Ishikawa (cell line): ENCODE results near the gene PDE4D.

Experiments
- CEBPB ChIP-seq: IDR thresholded peaks from 2 replicates; pipeline ENCODE4 v1.6.1; 2012
- CREB1 ChIP-seq: IDR thresholded peaks from 2 replicates; pipeline ENCODE4 v1.6.1; 2012; ENCODE audit warnings: low read depth
- EGR1 ChIP-seq: IDR thresholded peaks from 2 replicates; pipeline ENCODE4 v1.6.1; 2012
- EP300 ChIP-seq: IDR thresholded peaks from 2 replicates; pipeline ENCODE4 v1.6.1; 2012; ENCODE audit warnings: borderline replicate concordance
- FOXM1 ChIP-seq: IDR thresholded peaks from 2 replicates; pipeline ENCODE4 v1.6.1; 2012; ENCODE audit warnings: low read depth, borderline replicate concordance
- MAX ChIP-seq: IDR thresholded peaks from 2 replicates; pipeline ENCODE4 v1.6.1; 2012
- NFIC ChIP-seq: IDR thresholded peaks from 2 replicates; pipeline ENCODE4 v1.6.1; 2012
- RAD21 ChIP-seq: IDR thresholded peaks from 2 replicates; pipeline ENCODE4 v1.6.1; 2012; ENCODE audit warnings: low read depth
- REST ChIP-seq: IDR thresholded peaks from 2 replicates; pipeline ENCODE4 v1.6.1; 2012; ENCODE audit warnings: low read depth, mild to moderate bottlenecking
- TAF1 ChIP-seq: IDR thresholded peaks from 2 replicates; pipeline ENCODE4 v1.6.1; 2012; ENCODE audit warnings: low read depth, mild to moderate bottlenecking
- TCF12 ChIP-seq: IDR thresholded peaks from 2 replicates; pipeline ENCODE4 v1.6.1; 2012; ENCODE audit warnings: low read depth
- TEAD4 ChIP-seq: IDR thresholded peaks from 2 replicates; pipeline ENCODE4 v1.6.1; 2012
- USF1 ChIP-seq: IDR thresholded peaks from 2 replicates; pipeline ENCODE4 v1.6.1; 2012
- YY1 ChIP-seq: IDR thresholded peaks from 2 replicates; pipeline ENCODE4 v1.6.1; 2012; ENCODE audit warnings: low read depth
- ZBTB7A ChIP-seq: IDR thresholded peaks from 2 replicates; pipeline ENCODE4 v1.6.1; 2012; ENCODE audit warnings: low read depth

Gene PDE4D

GRCh38 chr5:59005934-59006701, 887.4 kb downstream of the PDE4D start:
- TF ChIP-seq YY1 (no peak), USF1 (no peak), TAF1 (no peak), ZBTB7A (no peak), EGR1 (no peak), EP300 (no peak), TEAD4 (no peak), TCF12 (no peak)

GRCh38 chr5:59003641-59004040, 889.9 kb downstream of the PDE4D start:
- TF ChIP-seq TCF12 (no peak), REST (no peak), RAD21 (no peak), NFIC (no peak), TEAD4 (no peak), FOXM1 (no peak), TAF1 (no peak), MAX (no peak), EP300 (no peak), USF1 (no peak), ZBTB7A (no peak), EGR1 (no peak), CREB1 (no peak)

GRCh38 chr5:59003124-59003523, 890.4 kb downstream of the PDE4D start:
- TF ChIP-seq NFIC (no peak), FOXM1 (no peak)

GRCh38 chr5:59002162-59002825, 891.2 kb downstream of the PDE4D start:
- TF ChIP-seq REST: no peak
- TF ChIP-seq USF1: no peak
- no peak for TF ChIP-seq MAX
- no peak for TF ChIP-seq EP300
- no peak for TF ChIP-seq TEAD4
- TF ChIP-seq TCF12: no peak
- TF ChIP-seq NFIC: no peak
- no peak for TF ChIP-seq RAD21
- TF ChIP-seq CEBPB: no peak
- TF ChIP-seq YY1: no peak
- TF ChIP-seq TAF1: no peak
- TF ChIP-seq FOXM1: no peak
- no peak for TF ChIP-seq EGR1
- TF ChIP-seq ZBTB7A: no peak
- no peak for TF ChIP-seq CREB1

- no peak for TF ChIP-seq REST
- no peak for TF ChIP-seq TCF12
- no peak for TF ChIP-seq ZBTB7A
Observed at GRCh38 chr5:59001716-59002115, 891.8 kb downstream of the PDE4D start.
